Smooth muscle cell of the umbilical artery (primary cell): ENCODE data around the gene ZFYVE28. TPM values are rescaled to one million over a fixed set of nuclear protein-coding genes. Genes with fewer than 3 reads are reported as not detected.

Source experiments
- total RNA-seq: library from RNA; depleted of rRNA; stranded (reverse); fragments of >200 nt; gene quantifications from 2 replicates; pipeline ENCODE4 v1.2.3, GENCODE V29; 2014

Gene ZFYVE28
- 8.0 and 8.1 TPM in 2 replicates for total RNA-seq

GRCh38 chr4:2417765-2418649 is at the start of gene ZFYVE28:
Gene ZFYVE28, minus strand, starts transcription at chr4:2418645. Its CDS starts 322 bp downstream, at chr4:2418323.

GRCh38 chr4:2418650-2419571 is 466 bp upstream of the ZFYVE28 start, which contains the start of gene CFAP99:
Gene CFAP99, plus strand, starts transcription at chr4:2418955.

GRCh38 chr4:2261853-2262144 is 156.6 kb downstream of the ZFYVE28 start, which contains the start of gene MXD4:
Gene MXD4, minus strand, starts transcription at chr4:2262109. Its CDS starts 129 bp downstream, at chr4:2261980.

GRCh38 chr4:2241410-2242353 is 176.8 kb downstream of the ZFYVE28 start, which contains the start of the genes HAUS3 and POLN:
Gene HAUS3, minus strand, starts transcription at chr4:2242121. Its CDS starts 1,175 bp downstream, at chr4:2240946.
Gene POLN, minus strand, starts transcription at chr4:2242121. Its CDS starts 12,890 bp downstream, at chr4:2229231.

Other genes with a start within 250 kb of the ZFYVE28 start
- 7.4 and 11.9 TPM in 2 replicates for gene HAUS3, start 176.5 kb downstream of the ZFYVE28 start, total RNA-seq
- 5.3 TPM in 2 replicates for gene POLN, start 176.5 kb downstream of the ZFYVE28 start, total RNA-seq
- 41.6 and 49.2 TPM in 2 replicates for gene MXD4, start 156.5 kb downstream of the ZFYVE28 start, total RNA-seq
- gene CFAP99, start 310 bp upstream of the ZFYVE28 start, total RNA-seq = not detected in 2 replicates
- gene RNF4, start 50.5 kb upstream of the ZFYVE28 start, total RNA-seq = 62.7 and 99.1 TPM in 2 replicates
- gene FAM193A, start 118.0 kb upstream of the ZFYVE28 start, total RNA-seq = 9.8 and 17.7 TPM in 2 replicates